ENCODE data around the gene PRC1.
A peak's percentile ranks its signal among the peaks of the same experiment; 100 is the strongest.
"Not testable (repeated sequence)": the region's sequence is repeated elsewhere in the genome, so short reads cannot be mapped to it uniquely, and the experiment has no call there.

The PRC1 gene

GRCh38 chr15:90994417-90995311, at the start of gene PRC1:
PRC1 (minus strand) TSS chr15:90994535; CDS start chr15:90994417, 118 bp downstream.
- peak; percentile 95 to 96 for DNase-seq (ENCODE audit: low read depth in 1 of 2, low spot score in 1 of 2)

- no peak for DNase-seq (ENCODE audit: low read depth in 1 of 2, low spot score in 1 of 2)
These were observed 49.0 kb upstream of the PRC1 start for GRCh38 chr15:91043202-91043874.

GRCh38 chr15:91040856-91041255, 46.5 kb upstream of the PRC1 start:
- DNase-seq (ENCODE audit: low read depth in 1 of 2, low spot score in 1 of 2): no peak

GRCh38 chr15:91039996-91040395, 45.7 kb upstream of the PRC1 start:
- no peak for DNase-seq (ENCODE audit: low read depth in 1 of 2, low spot score in 1 of 2)

GRCh38 chr15:91032919-91033803, 38.8 kb upstream of the PRC1 start:
- DNase-seq (ENCODE audit: low read depth in 1 of 2, low spot score in 1 of 2): peak in 1 of 2 donors; percentile 20

- no peak for DNase-seq (ENCODE audit: low read depth in 1 of 2, low spot score in 1 of 2)
These were observed 37.5 kb upstream of the PRC1 start for GRCh38 chr15:91031796-91032195.

GRCh38 chr15:91027677-91028076, 33.3 kb upstream of the PRC1 start:
- DNase-seq (ENCODE audit: low read depth in 1 of 2, low spot score in 1 of 2): no peak

GRCh38 chr15:91023720-91024119, 29.4 kb upstream of the PRC1 start:
- DNase-seq (ENCODE audit: low read depth in 1 of 2, low spot score in 1 of 2): no peak

- DNase-seq (ENCODE audit: low read depth in 1 of 2, low spot score in 1 of 2): no peak
These were observed 28.4 kb upstream of the PRC1 start for GRCh38 chr15:91022832-91023129.

GRCh38 chr15:91022075-91022831, 27.9 kb upstream of the PRC1 start, which contains the start of gene VPS33B:
VPS33B (minus strand) TSS chr15:91022594; CDS start chr15:91022249, 345 bp downstream.
- DNase-seq (ENCODE audit: low read depth in 1 of 2, low spot score in 1 of 2): peak; percentile 47 to 66

- DNase-seq (ENCODE audit: low read depth in 1 of 2, low spot score in 1 of 2): no peak
These were observed 27.3 kb upstream of the PRC1 start for GRCh38 chr15:91021516-91022074.

- no peak for DNase-seq (ENCODE audit: low read depth in 1 of 2, low spot score in 1 of 2)
These were observed 23.8 kb upstream of the PRC1 start for GRCh38 chr15:91018158-91018557.

- DNase-seq (ENCODE audit: low read depth in 1 of 2, low spot score in 1 of 2): no peak
These were observed 23.4 kb upstream of the PRC1 start for GRCh38 chr15:91017716-91018115.

GRCh38 chr15:91013701-91014100, 19.4 kb upstream of the PRC1 start:
- DNase-seq (ENCODE audit: low read depth in 1 of 2, low spot score in 1 of 2): not testable (repeated sequence)

GRCh38 chr15:91007266-91007665, 12.9 kb upstream of the PRC1 start:
- DNase-seq (ENCODE audit: low read depth in 1 of 2, low spot score in 1 of 2): no peak

- no peak for DNase-seq (ENCODE audit: low read depth in 1 of 2, low spot score in 1 of 2)
These were observed 6.9 kb upstream of the PRC1 start for GRCh38 chr15:91001209-91001608.

GRCh38 chr15:90998737-90999136, 4.4 kb upstream of the PRC1 start:
- DNase-seq (ENCODE audit: low read depth in 1 of 2, low spot score in 1 of 2): no peak

GRCh38 chr15:90994059-90994416, 297 bp downstream of the PRC1 start:
- DNase-seq (ENCODE audit: low read depth in 1 of 2, low spot score in 1 of 2): no peak

- DNase-seq (ENCODE audit: low read depth in 1 of 2, low spot score in 1 of 2): no peak
These were observed 2.6 kb downstream of the PRC1 start for GRCh38 chr15:90991587-90992285.

GRCh38 chr15:90990446-90990845, 3.9 kb downstream of the PRC1 start:
- DNase-seq (ENCODE audit: low read depth in 1 of 2, low spot score in 1 of 2): no peak
